ENCODE data around the gene LONP1.

Gene LONP1

GRCh38 chr19:5686647-5687359, 33.1 kb downstream of the LONP1 start:
- no peaks in the 10 kb centered on the region for H3K9me3 ChIP-seq (ENCODE audit: control insufficient read depth, insufficient read depth, low read length)
- peaks cover 18% of the 10 kb centered on the region for H3K79me2 ChIP-seq (ENCODE audit: control insufficient read depth, low read length)
- peak overlapping the region; percentile 40 for H3K27ac ChIP-seq (ENCODE audit: low read depth, low read length)
- H3K27me3 ChIP-seq (ENCODE audit: control insufficient read depth, low read length) = no peaks in the 10 kb centered on the region
- peaks cover 5% of the 10 kb centered on the region for H3F3A ChIP-seq (ENCODE audit: control insufficient read depth, insufficient read depth)
- TF ChIP-seq CTCF (IDR thresholded peaks at IDR 0.05; ENCODE audit: low read depth, low read length, poor library complexity, severe bottlenecking) = peak; percentile 83
- no peak for TF ChIP-seq EZH2phosphoT487 (IDR thresholded peaks at IDR 0.05; ENCODE audit: borderline replicate concordance, low read length)
- peaks cover 1% of the 10 kb centered on the region for H4K20me1 ChIP-seq (ENCODE audit: control insufficient read depth, insufficient read depth, low read depth, low read length)
- H3K4me2 ChIP-seq (ENCODE audit: low read length) = peak overlapping the region; percentile 86
- peak overlapping the region; percentile 82 for H3K4me3 ChIP-seq (ENCODE audit: low read length)
- H3K4me1 ChIP-seq (ENCODE audit: control insufficient read depth, low read length) = peaks cover 18% of the 10 kb centered on the region
- H3K9me2 ChIP-seq (replicated peaks; ENCODE audit: control insufficient read depth, low read length) = no peaks in the 10 kb centered on the region
- H3K36me3 ChIP-seq (ENCODE audit: control insufficient read depth, low read length) = peaks cover 16% of the 10 kb centered on the region

GRCh38 chr19:5686326-5686646, 33.7 kb downstream of the LONP1 start:
- H3K4me2 ChIP-seq (ENCODE audit: low read length) = peak overlapping the region; percentile 86
- no peaks in the 10 kb centered on the region for H3K9me3 ChIP-seq (ENCODE audit: control insufficient read depth, insufficient read depth, low read length)
- TF ChIP-seq CTCF (IDR thresholded peaks at IDR 0.05; ENCODE audit: low read depth, low read length, poor library complexity, severe bottlenecking) = no peak
- no peak for TF ChIP-seq EZH2phosphoT487 (IDR thresholded peaks at IDR 0.05; ENCODE audit: borderline replicate concordance, low read length)
- H3K9me2 ChIP-seq (replicated peaks; ENCODE audit: control insufficient read depth, low read length) = no peaks in the 10 kb centered on the region
- 0 out of 2 replicates have a peak, but pooled peaks cover 2% of the 10 kb centered on the region for H3K27me3 ChIP-seq (ENCODE audit: control insufficient read depth, low read length)
- peaks cover 13% of the 10 kb centered on the region for H3K79me2 ChIP-seq (ENCODE audit: control insufficient read depth, low read length)
- no peaks in the 10 kb centered on the region for H4K20me1 ChIP-seq (ENCODE audit: control insufficient read depth, insufficient read depth, low read depth, low read length)
- H3K36me3 ChIP-seq (ENCODE audit: control insufficient read depth, low read length) = peaks cover 11% of the 10 kb centered on the region
- H3F3A ChIP-seq (ENCODE audit: control insufficient read depth, insufficient read depth) = peaks cover 5% of the 10 kb centered on the region
- peak overlapping the region; percentile 82 for H3K4me3 ChIP-seq (ENCODE audit: low read length)
- peak overlapping the region; percentile 40; the same call in 1 of the 2 replicates for H3K27ac ChIP-seq (ENCODE audit: low read depth, low read length)
- H3K4me1 ChIP-seq (ENCODE audit: control insufficient read depth, low read length) = peaks cover 17% of the 10 kb centered on the region

GRCh38 chr19:5684694-5685430, 35.1 kb downstream of the LONP1 start:
- Histone ChIP-seq H4K20me1 (ENCODE audit: control insufficient read depth, insufficient read depth, low read depth, low read length) (no peaks in the 10 kb centered on the region), H3K4me2 (ENCODE audit: low read length) (no peak overlapping the region), H3F3A (ENCODE audit: control insufficient read depth, insufficient read depth) (peaks cover 5% of the 10 kb centered on the region), H3K9me3 (ENCODE audit: control insufficient read depth, insufficient read depth, low read length) (no peaks in the 10 kb centered on the region), H3K4me3 (ENCODE audit: low read length) (no peak overlapping the region), H3K9me2 (replicated peaks; ENCODE audit: control insufficient read depth, low read length) (no peaks in the 10 kb centered on the region), H3K27ac (ENCODE audit: low read depth, low read length) (no peak overlapping the region), H3K36me3 (ENCODE audit: control insufficient read depth, low read length) (no peaks in the 10 kb centered on the region; the same call in 1 of the 2 replicates), H3K27me3 (ENCODE audit: control insufficient read depth, low read length) (0 out of 2 replicates have a peak, but pooled peaks cover 2% of the 10 kb centered on the region), H3K79me2 (ENCODE audit: control insufficient read depth, low read length) (peaks cover 3% of the 10 kb centered on the region), H3K4me1 (ENCODE audit: control insufficient read depth, low read length) (peaks cover 21% of the 10 kb centered on the region)
- no peak for TF ChIP-seq EZH2phosphoT487 (IDR thresholded peaks at IDR 0.05; ENCODE audit: borderline replicate concordance, low read length)
- TF ChIP-seq CTCF (IDR thresholded peaks at IDR 0.05; ENCODE audit: low read depth, low read length, poor library complexity, severe bottlenecking) = no peak

Measured in DOHH2 (cell line).